Stimulated activated CD8-positive, alpha-beta memory T cell treated with anti-CD3 and anti-CD28 coated beads, Interleukin-7, amount 100 ng/mL, for 48 hours (primary cell): ENCODE results near the gene DNAJC15.
"Not testable (repeated sequence)": the region's sequence is repeated elsewhere in the genome, so short reads cannot be mapped to it uniquely, and the experiment has no call there.

ENCODE experiments used
- DNase-seq, 2 donors: peaks; one replicate each; pipeline ENCODE4 v3.0.0-alpha.2; 2020; ENCODE audit warnings: low read depth in 1 of 2; ENCODE audit errors: extremely low read depth in 1 of 2

Gene DNAJC15

DNA sequence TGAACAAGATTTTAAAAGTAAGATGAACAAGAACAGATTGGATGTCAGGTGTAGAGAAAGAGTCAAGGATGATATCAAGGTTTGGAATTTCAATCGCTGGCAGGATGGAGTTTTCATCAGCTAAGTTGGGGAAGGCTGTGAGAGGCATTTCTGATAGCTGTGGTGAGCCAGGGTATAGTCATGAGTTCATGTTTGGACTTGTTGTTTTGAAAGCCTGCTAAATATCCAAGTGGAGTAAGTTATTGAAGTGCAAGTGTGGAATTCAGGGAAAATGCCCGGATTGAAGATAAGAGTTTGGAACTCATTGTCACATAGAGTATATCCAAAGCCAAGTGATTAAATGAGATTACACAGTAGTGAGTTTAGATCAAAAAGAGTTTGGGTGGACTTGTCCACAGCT is 20.4 kb upstream of the DNAJC15 start:
- DNase-seq = no peak

DNA sequence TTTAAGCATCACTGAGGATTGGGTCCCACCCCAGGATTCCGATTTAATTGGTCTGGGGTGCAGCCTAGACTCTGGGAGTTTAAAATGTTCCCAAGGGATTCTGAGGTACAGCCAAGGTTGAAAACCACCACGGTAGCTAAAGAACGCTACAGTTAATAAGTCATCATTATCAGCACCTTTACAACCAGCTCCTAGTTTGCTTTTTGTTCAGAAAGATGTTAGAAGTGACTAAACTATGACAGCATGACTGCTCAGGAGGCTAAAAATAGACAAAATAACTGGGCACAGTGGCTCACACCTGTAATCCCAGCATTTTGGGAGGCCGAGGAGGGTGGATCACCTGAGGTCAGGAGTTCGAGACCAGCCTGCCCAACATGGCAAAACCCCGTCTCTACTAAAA is 19.7 kb upstream of the DNAJC15 start:
- DNase-seq = no peak

DNA sequence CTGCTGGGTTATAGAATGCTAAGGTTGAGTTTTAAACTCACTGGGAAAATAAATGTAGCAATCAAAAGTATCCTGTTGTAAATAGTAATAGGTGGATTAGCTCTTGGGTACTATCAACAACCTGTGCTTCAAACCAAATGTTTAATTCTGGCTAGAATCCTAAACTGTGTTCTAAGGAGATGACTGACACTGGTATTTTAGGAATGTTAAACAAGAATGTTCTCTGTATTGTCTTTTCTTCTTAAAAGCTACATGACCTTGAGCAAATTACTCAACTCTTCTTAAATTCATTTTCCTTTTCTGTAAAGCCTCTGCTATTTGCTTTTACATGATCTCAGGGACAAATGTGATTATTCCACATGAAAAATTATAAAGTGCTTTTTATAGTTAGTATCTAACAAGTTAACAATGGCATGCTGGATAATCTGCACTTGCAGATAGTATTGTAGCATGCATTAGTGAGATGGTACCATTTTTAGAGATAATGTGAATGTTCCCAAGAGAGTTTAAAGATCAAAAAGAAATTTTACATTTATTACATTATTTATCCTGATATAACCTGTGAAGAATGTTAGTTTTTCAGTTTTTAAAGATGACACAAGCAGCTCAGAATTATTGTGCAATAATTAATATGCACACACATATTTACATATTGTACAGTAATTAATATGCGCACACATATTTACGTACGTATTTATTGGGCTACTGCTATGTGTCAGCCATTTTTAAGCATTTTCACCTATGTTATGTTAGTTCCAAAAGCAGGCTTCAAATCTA is 17.7 kb upstream of the DNAJC15 start:
- DNase-seq = no peak

DNA sequence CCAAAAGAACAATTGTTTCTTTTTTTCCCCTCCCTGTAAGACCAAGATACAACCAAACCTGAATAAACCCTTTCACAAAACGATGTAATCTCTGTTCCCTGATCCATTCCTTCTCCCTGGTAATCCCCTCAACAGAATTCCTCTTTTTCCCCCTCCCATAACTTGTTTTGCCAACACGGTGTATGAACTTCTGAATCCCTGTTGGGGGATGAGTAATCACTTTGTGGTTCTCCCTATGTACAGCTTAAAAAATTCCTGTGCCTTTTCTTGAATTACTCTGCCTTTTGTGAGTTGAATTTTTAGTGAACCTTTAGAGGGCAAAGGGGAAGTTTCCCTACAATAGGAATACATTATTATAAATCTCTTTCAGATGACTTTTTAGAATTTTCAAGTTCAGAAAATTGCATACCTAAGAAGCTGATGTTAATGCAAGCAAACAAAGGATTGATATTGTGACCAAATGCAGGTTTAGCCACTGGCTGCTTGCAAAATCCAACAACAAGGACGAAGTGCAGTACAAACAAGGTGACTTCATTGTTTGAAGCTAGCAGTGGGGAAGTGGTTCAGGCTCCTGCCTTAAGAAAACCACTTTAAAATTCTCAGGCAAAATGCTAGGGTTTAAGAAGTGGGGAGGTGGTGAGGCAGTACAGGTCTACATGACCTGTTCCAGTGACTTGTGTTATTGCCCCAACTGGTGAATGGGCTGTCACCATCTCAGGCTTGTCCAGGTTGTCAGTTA is 16.3 kb upstream of the DNAJC15 start:
- DNase-seq = no peak

DNA sequence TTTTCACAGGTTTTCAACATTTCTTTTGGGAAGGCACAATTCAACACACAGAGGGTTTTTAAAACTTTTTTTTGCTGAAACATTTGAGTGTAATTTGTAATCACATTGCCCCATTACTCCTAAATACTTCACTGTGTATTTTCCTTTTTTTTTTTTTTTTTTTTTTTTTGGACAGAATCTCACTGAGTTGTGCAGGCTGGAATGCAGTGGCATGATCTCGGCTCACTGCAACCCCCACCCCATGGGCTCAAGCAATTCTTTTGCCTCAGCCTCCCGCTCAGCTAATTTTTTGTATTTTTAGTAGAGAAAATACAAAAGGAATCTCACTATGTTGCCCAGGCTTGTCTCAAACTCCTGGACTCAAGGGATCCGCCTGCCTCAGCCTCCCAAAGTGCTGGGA is 14.8 kb upstream of the DNAJC15 start:
- DNase-seq = no peak

DNA sequence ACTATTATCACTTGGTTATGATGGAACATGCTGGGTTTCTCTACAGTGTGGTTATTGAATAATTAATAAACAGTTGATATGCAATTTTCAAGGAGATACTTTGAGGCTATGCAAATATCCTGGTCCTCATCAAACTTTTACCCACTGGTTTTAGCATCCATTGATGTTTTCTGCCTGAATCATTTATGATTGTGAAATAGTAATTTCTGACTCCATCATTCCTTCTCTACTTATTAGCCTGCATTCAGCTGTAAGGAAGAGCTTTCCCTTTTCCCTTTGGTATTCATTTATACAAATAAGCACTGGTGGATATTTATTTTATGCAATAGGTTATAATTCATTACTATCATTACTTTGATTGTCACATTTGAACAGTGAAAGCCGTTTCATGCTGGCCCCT is 13.9 kb upstream of the DNAJC15 start:
- DNase-seq = no peak

DNA sequence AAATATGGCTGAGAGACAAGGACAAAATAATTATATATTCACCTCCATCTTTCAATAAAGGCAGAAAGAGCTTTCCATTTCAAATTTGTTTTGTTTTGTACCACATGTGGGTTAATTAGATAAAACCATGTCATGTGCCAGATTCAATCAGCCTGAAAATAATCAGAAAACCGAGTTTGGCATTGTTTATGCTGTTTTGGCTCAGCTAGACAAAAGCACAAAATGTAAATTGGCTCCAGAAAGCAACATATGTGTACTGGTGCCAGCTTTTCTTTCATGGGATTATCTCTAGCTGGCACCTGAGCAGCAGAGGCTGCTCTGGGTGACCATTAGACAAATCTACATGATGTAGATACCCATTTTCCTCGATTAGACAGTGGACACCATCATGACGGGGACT is 9.2 kb upstream of the DNAJC15 start:
- DNase-seq = no peak

DNA sequence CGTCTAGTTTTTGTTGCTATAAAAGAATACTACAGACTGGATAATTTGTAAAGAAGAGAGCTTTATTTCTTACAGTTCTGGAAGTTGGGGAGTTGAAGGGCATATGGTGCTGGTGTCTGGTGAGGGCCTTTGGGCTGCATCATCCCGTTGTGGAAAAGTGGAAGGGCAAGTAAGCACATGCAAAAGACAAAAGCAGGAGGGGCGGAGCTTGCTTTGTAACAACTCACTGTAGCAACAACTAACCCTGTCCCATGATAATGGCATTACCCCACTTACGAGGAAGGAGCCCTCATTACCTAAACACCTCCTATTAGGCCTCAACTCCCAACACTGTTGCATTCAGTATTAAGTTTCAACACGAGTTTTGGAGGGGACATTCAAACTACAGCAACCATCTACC is 7.2 kb upstream of the DNAJC15 start:
- no peak for DNase-seq

DNA sequence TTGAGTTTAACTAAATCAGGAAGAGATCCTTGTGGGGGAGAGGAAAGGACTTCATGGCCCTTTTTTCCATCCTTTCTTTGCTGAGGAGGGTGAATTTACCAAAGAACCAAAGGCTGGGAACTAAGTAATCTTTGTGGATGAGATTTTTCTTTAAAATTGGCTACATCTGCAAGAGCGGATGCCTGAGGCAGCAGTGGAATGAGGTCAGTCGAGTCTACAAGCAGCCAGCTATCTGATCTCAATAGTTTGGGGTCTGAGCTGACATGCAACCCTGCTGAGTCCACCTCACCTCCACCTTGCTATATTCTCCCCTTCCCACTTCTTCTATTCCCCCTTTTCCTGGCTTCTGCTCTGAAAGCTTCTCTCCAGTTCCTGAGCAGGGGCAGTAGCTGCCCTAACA is 3.6 kb upstream of the DNAJC15 start:
- DNase-seq = no peak

DNA sequence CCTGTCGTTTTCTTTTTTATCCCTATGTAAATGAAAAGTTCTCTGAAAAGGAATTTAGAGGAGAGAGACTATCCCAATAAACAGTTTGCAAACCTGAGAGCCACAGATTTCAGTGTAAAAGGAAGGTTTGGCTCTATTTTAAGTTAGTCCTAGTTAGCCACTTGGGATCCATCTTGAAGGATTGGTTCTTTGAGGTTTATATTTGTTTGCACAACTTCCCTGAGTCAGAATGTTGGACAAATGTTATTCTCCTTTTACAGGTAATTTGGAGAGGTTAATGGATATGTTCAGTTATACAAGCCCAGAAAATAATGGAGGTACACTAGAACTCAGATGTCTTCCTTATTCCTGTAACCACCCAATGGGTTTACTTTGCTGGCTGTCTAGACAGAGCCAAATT is 2.6 kb upstream of the DNAJC15 start:
- DNase-seq = no peak

DNA sequence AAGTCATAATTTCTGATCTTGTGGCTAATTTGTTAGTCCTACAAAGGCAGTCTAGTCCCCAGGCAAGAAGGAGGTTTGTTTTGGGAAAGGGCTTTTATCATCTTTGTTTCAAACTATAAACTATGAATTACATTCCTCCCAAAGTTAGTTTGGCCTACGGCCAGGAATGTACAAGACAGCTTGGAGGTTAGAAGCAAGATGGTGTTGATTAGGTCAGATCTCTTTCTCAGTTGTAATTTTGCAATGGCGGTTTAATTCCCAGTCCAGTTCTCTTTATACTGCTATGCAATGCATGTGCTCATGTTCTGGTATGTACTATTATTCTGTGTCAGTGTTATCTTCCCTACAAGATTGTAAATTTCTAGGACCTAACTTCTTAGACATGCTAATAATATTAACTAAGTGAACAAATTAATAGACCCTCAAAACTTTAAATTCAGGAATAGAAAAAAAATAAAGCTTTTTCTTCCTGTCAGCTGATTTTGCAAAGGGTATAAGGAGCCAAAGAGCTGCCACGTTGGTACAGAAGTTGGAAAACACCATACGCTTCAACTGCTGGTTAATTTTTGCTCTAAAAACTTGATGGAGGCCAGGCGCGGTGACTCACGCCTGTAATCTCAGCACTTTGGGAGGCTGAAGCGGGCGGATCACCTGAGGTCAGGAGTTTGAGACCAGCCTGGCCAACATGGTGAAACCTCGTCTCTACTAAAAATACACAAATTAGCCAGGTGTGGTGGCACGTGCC is 1.3 kb upstream of the DNAJC15 start:
- DNase-seq = no peak

DNA sequence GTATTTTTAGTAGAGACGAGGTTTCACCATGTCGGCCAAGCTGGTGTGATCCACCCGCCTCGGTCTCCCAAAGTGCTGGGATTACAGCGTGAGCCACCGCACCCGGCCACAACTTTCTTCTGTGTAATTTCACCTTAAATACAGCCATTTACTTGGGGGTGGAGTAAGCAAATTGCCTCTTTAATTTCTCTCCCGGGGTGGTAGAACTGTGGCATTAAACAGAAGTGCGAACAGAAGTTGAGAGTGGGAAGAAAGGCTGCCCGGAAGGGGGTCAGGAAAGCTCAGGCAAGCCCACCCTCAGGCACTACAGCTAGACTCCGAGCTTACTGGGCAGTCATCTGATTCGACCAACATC is 475 bp upstream of the DNAJC15 start:
- no peak for DNase-seq

DNA sequence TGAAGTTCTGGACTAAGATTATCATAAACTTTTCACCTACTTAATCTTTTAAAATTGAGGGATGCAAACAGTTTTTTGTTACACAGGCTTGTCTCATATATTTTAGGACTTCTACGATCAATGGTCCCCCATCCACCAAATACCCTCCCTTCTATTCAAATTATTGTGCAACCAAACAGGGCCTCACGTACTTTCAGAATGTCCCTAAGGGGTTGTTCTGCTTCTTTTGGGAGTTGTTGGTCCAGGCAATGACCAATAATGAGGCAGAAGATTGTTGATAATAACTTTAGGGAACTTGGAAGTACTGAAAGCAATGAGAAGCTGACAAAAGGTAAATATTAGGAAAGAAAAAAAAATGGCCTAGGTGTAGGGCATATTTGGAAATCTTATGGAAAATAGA is 2.9 kb downstream of the DNAJC15 start:
- DNase-seq = no peak

DNA sequence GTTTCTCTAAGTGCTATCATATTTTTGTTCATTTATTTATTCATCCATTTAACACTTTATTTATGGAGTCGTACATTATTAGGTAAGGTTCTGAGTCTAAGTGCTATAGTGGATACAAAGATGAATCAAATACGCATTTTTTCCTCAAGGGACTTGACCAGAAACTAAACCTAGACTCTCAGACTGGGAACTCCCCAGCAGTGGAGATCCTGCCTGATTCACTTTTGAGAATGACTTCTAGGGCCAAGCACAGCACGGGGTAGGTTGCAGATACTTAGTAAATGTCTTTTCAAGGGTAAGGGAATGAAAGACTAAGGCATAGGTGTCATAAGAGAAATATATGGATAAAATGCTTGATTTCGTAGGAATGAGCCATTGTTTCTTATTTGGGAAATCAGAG is 7.2 kb downstream of the DNAJC15 start:
- no peak for DNase-seq

DNA sequence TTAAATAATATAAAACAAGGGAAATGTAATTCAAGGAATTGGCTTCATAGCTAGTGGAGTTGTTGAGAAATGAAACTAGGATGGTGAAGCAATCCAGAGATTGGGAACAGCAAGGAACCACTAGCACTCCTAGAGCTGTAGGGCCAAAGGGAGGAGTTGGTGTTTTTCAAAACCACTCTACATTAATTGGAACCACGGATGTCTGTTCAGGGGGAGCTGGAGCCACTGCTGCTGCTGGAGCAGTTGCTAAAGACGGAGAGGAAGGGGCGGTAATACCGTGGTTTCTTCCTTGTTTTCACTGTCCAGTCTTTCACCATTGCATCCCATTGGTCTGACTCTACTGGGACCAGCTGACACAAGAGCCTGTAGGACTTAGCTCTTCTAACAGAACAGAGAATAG is 8.5 kb downstream of the DNAJC15 start:
- no peak for DNase-seq

DNA sequence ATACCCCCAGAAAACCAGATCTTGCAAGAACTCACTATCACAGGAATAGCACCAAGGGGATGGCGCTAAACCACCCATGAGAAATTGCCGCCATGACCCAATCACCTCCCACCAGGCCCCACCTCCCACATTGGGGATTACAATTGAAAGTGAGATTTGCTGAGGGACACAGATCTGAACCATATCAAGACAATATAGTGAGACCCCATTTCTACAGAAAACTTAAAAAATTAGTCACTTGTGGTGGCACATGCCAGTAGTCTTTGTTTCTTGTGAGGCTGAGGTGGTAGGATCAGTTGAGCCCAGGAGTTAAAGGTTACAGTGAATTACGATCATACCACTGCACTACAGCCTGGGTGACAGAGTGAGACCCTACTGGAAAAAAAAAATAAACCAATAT is 9.7 kb downstream of the DNAJC15 start:
- no peak for DNase-seq

DNA sequence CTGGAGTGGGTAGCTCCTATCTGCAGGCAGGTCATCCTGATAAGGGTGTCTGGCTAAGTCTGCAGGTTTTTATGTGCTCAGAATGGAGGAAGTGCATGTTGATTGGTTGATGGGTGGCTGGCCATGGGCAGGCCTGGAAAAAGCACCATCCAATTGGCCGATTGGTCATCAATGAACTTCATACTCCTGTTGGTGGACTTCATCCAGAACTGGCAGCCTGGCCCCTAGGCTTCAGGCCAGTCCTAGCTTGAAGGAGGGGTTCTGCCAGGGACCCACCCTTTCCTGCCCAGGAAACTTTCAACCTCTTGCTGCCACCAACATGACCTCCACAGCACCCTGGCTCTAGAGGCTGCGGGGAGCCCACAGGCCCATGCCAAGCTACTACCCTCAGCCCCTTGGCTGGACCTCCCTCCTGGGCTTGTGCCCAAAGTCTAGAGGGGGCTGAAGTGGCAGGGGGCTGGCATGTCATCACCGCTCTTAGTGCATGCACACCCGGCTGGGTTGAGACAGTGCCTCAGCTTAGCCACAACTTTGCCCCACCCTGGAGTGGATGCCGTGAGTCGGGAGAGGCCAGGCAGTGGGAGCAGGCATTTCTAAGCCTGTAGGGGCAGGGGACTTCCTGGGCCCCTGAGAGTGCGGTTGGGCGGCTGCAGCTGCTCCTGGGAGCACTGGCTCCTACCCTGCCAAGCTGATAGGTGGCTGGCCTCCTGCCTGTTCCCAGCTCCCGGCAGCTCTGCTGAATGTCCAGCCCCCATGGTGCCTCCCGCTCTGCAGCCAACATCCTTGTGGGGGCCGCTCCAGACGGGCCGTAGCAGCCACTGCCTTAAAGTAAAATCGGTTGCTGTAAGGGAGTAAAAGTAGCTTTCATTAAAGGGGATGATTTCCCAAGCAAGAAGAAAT is 13.2 kb downstream of the DNAJC15 start:
- no peak for DNase-seq

DNA sequence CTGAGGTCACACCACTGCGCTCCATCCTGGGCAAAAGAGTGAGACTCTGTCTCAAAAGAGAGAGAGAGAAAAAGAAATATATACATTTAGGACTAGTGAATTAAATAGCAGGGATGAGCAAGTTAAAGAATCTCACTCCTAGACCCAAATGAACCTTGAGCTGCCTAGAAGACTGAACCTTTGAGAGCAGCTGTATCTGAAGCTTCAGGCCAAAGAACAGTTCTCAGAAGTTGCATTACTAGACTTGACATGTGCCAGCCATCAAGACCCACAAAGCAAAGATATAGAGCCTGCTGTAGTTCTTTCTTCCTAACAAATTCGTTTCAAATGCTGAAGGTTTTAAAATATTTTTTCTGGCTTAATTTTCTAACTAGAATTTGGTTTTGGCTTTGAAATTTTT is 16.6 kb downstream of the DNAJC15 start:
- no peak for DNase-seq

DNA sequence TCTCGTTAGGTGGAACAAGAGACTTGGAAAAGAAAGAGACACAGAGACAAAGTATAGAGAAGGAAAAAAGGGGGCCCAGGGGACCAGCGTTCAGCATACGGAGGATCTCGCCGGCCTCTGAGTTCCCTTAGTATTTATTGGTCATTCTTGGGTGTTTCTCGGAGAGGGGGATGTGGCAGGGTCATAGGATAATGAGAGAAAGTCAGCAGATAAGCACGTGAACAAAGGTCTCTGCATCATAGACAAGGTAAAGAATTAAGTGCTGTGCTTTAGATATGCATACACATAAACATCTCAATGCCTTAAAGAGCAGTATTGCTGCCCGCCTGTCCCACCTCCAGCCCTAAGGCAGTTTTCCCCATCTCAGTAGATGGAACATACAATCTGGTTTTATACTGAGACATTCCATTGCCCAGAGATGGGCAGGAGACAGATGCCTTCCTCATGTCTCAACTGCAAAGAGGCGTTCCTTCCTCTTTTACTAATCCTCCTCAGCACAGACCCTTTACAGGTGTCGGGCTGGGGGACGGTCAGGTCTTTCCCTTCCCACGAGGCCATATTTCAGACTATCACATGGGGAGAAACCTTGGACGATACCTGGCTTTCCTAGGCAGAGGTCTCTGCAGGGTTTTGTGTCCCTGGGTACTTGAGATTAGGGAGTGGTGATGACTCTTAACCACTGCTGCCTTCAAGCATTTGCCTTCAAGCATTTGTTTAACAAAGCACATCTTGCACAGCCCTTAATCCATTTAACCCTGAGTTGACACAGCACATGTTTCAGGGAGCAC is 17.4 kb downstream of the DNAJC15 start:
- not testable (repeated sequence) for DNase-seq

DNA sequence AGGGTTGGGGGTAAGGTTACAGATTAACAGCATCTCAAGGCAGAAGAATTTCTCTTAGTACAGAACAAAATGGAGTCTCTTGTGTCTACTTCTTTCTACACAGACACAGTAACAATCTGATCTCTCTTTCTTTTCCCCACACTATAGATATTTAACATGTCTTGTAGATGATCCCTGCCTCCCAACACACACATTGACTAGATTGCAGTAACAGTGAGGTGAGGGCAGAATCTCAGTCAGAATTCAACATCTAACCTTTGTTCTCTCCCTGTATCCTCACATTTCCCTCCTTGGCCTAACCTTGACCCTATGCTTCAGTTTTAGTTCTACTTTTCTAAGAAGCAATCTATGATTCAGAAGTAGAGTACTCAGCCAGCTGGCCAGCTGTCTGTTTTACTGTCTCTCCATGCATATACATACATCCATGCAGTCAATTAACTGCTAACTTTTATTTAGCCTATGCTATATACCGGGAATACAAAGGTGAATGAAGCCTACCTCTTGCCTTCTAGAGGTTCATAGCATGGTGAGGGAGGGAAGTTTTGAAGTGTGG is 18.1 kb downstream of the DNAJC15 start:
- DNase-seq = no peak
